Natural killer cell treated with Interleukin-12 subunit alpha and Interleukin-12 subunit beta and Interleukin-15 and Interleukin-18, amount 100 ng/mL, for 72 hours (primary cell): ENCODE data around the gene HELZ2. TPM values are rescaled to one million over a fixed set of nuclear protein-coding genes. Genes with fewer than 3 reads are reported as not detected.
"Not testable (repeated sequence)": the region's sequence is repeated elsewhere in the genome, so short reads cannot be mapped to it uniquely, and the experiment has no call there.

Experiments
- ATAC-seq, 2 donors: fragments of 150-1000 bp; cut with Tn5 transposase in 1 of 2; sonication (Bioruptor Pico), chemical (Tn5 transposase) in 1 of 2; 2 replicates each; pipeline ENCODE4 v1.10.0; 2021
- DNase-seq: peaks from one replicate; pipeline ENCODE4 v3.0.0; 2022; ENCODE audit warnings: low spot score
- H3K27ac Mint-ChIP-seq, 2 donors: 1 replicate in 1 of 2; 2 replicates in 1 of 2; pipeline ENCODE4 v1.8.0; 2022; ENCODE audit warnings: mixed read lengths in 2 of 2, mild to moderate bottlenecking in 1 of 2, moderate library complexity in 1 of 2
- H3K27me3 Mint-ChIP-seq, 2 donors: 1 replicate in 1 of 2; 2 replicates in 1 of 2; pipeline ENCODE4 v1.8.0; 2022; ENCODE audit warnings: mixed read lengths in 2 of 2
- H3K36me3 Mint-ChIP-seq: one replicate; pipeline ENCODE4 v1.8.0; 2022; ENCODE audit warnings: mixed read lengths
- H3K4me1 Mint-ChIP-seq, 2 donors: 1 replicate in 1 of 2; 2 replicates in 1 of 2; pipeline ENCODE4 v1.8.0; 2022; ENCODE audit warnings: low read depth in 2 of 2, mixed read lengths in 2 of 2, mild to moderate bottlenecking in 1 of 2
- H3K4me3 Mint-ChIP-seq: one replicate; pipeline ENCODE4 v1.8.0; 2022; ENCODE audit warnings: mixed read lengths
- H3K9me3 Mint-ChIP-seq: 2 replicates; pipeline ENCODE4 v1.8.0; 2022; ENCODE audit warnings: mixed read lengths
- total RNA-seq, 2 donors: library from RNA; stranded (reverse); gene quantifications; one replicate each; pipeline ENCODE4 v1.2.3, GENCODE V29; 2022

HELZ2 gene
- total RNA-seq, 2 donors from 2014 or later, result 19.6 to 27.6 TPM

DNA sequence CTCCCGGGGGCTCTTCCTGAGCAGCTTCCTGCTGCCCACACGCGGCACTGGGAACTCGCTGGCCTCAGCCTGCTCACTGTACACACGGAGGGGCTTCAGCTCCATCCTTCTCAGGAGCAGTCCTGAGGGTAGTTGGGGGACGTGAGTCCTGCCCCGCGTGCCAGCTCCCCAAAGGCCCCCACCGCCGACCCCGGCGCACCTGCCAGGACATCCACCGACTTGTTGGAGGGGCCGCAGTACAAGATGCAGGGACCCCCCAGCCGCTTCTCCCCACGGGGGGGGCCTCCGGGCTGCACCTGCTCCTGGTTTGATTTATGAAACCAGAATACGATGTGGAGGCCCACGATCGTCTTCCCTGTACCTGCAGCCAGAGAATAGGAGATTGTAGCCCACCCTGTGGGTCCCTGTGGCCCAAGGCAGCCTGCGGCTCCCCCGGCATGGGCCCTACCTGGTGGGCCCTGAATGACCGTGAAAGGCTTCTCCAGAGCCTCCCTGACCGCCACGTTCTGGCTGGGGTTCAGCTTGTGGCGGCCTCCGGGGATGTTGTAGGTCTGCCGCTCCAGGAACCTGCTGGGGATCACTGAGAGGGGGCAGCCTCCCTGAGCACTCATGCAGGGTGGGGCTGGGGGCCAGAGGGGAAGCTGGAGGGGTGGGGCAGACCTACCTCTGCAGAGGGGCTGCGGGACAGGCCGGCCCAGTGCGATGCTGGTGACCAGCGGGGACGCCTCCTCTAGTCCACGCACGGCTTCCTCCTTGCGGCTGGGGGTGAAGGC lies 12.2 kb downstream of the HELZ2 start:
- Mint-ChIP-seq H3K27me3 (no peaks in the 10 kb centered on the region), H3K4me3 (no peak overlapping the region), H3K9me3 (no peaks in the 10 kb centered on the region), H3K36me3 (peaks cover 5% of the 10 kb centered on the region), H3K4me1 (peaks cover under 1 to 5% of the 10 kb centered on the region in 2 donors), H3K27ac (no peak overlapping the region)
- no peak for ATAC-seq
- DNase-seq, result no peak

DNA sequence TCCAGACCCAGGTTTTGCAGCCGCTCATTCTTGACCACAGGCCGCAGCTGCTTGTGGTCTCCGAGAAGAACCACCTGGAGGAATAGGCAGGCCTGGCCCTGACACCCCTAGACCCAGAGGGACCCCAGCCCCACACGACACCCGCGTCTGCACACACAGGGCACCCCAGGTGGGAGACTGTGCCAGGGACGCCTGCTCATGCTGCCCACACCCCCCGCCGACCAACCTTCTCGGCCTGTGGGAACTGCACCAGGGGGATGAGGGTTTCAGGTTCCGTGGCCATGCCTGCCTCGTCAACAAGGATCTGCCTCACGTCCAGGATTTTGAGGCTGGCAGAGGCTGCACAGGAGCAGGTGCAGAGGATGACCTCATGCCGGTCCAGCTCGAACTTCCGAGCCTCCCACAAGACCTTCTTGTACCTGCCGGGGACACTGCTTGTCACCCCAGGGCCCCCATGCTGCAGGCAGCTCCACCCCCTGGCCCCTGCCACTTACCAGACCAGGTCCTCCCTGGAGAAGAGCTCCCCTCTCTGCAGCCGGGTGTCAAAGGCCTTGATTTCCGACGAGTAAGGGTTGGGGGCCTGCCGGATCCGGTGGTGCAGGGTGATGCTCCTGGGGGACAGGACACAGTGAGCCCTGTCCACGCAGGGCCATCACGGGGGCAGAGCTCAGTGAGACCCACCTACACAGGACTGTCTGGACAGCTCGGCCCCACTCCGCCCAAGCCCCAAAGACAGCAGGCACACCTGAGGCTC lies 13.0 kb downstream of the HELZ2 start:
- Mint-ChIP-seq H3K9me3 (no peaks in the 10 kb centered on the region), H3K27ac (no peak overlapping the region), H3K4me3 (no peak overlapping the region), H3K36me3 (peaks cover 5% of the 10 kb centered on the region), H3K27me3 (no peaks in the 10 kb centered on the region), H3K4me1 (peaks cover 0 to 5% of the 10 kb centered on the region in 2 donors)
- no peak for ATAC-seq
- no peak for DNase-seq

DNA sequence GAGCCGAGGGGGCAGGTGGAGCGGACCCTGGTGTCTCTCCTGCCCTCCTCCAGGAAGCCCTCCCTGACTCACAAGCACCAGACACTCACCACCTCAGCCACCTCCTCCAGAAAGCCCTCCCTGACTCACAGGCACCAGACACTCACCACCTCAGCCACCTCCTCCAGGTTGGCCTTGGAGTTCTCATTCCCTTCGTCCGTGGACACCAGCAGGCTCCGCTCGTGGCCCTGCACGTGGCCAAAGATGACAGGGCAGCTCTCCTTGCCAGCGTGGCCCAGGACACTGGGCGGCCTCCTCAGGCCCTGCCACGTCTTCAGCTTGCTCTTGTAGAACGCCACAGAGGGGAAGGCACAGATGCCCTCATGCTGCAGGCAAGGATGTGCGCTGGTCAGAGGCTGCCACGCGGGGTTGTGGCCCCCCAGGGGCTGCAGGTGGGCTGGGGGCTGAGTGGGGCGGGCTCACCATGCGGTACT lies 13.7 kb downstream of the HELZ2 start:
- H3K4me1 Mint-ChIP-seq, result peaks cover 0 to 5% of the 10 kb centered on the region in 2 donors
- peaks cover 5% of the 10 kb centered on the region for H3K36me3 Mint-ChIP-seq
- no peak for DNase-seq
- H3K4me3 Mint-ChIP-seq, result no peak overlapping the region
- no peaks in the 10 kb centered on the region for H3K27me3 Mint-ChIP-seq
- H3K9me3 Mint-ChIP-seq, result no peaks in the 10 kb centered on the region
- no peak overlapping the region for H3K27ac Mint-ChIP-seq
- no peak for ATAC-seq

DNA sequence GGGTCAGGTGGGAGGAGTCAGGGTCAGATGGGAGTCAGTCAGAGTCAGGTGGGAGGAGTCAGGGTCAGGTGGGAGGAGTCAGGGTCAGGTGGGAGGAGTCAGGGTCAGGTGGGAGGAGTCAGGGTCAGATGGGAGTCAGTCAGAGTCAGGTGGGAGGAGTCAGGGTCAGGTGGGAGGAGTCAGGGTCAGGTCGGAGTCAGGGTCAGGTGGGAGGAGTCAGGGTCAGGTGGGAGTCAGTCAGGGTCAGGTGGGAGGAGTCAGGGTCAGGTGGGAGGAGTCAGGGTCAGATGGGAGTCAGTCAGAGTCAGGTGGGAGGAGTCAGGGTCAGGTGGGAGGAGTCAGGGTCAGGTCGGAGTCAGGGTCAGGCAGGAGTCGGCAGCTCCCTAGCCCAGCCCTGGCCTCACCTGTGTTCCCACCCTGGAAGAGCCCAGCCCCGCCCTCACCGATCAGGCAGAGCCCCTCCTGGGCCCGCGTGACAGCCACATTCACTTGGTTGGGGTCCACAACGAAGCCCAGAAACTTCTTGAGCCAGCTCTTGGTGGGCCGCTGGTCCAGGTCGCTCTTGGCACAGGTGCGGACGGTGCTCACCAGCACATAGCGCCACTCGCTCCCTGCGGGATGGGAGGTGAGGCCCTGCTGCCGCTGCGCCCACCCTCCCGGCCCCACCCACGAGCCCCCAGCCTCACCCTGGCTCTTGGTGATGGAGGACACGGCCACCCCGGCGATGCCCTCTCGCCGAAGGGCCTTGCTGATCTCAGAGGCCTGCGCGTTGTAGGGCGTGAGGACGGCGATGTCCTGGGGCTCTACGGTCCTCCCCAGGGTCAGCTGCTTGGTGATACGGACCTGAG lies 14.3 kb downstream of the HELZ2 start:
- H3K9me3 Mint-ChIP-seq, ATAC-seq, DNase-seq, H3K27me3 Mint-ChIP-seq, H3K4me1 Mint-ChIP-seq, H3K4me3 Mint-ChIP-seq, H3K27ac Mint-ChIP-seq, H3K36me3 Mint-ChIP-seq: not testable (repeated sequence)

DNA sequence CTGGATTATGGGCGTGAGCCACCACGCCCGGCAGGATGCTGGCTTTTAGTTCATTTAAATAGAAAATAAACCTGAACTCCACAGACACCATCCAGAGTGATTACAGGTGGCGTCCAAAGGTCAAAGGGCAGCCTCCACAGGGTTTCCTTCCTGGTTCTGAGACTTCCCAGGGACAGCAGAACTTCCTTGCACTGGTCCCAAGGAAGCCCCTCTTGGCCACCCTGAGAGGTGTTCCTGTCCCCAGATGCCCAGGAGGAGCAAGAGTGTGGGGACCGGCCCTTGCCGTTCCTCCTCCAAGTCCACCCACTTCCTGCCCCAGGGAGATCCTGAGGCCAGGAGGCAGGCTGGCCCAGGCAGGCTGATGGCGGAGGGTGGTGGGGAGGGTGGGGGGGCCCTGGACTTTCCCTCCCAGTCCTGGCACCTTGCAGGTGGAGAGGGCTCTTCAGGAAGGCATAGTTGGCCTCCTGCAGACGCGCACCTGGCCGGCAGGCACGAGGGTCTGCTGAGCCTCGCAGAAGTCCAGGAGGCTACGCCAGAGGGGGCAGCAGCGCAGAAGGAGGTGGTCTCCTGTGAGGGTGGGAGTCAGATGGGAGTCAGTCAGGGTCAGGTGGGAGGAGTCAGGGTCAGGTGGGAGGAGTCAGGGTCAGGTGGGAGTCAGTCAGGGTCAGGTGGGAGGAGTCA lies 15.1 kb downstream of the HELZ2 start:
- no peak for ATAC-seq

DNA sequence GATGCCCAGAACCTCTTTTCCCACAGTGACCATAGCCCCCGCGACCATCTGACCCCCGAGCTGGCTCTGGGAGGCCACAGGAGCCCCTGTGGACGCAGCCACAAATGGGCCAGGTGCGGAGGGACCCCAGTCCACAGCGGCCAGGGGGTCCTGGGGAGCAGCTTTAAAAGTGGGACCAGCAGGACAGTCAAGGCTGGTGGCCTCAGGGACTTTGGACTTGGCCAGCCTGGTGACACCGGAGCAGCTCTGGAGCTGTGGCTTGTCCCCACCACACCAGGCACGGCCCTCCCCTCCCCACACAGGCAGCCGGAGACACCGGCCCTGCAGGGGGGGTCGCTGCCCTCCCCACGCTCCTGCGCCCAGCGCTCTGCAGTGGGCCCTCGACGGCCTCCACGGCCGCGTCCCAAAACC lies 16.6 kb downstream of the HELZ2 start:
- H3K4me3 Mint-ChIP-seq, result no peak overlapping the region
- no peak overlapping the region for H3K27ac Mint-ChIP-seq
- ATAC-seq (no peak), DNase-seq (no peak)
- peaks cover 5% of the 10 kb centered on the region for H3K36me3 Mint-ChIP-seq
- H3K4me1 Mint-ChIP-seq, result peaks cover 5 to 12% of the 10 kb centered on the region in 2 donors
- no peaks in the 10 kb centered on the region for H3K9me3 Mint-ChIP-seq
- H3K27me3 Mint-ChIP-seq, result no peaks in the 10 kb centered on the region

More for the DNA sequence above, 15.1 kb downstream of the HELZ2 start:
- Mint-ChIP-seq H3K36me3 (peaks cover 5% of the 10 kb centered on the region), H3K9me3 (no peaks in the 10 kb centered on the region), H3K4me1 (peaks cover 0 to 5% of the 10 kb centered on the region in 2 donors), H3K4me3 (no peak overlapping the region), H3K27me3 (no peaks in the 10 kb centered on the region), H3K27ac (no peak overlapping the region)
- no peak for DNase-seq

DNA sequence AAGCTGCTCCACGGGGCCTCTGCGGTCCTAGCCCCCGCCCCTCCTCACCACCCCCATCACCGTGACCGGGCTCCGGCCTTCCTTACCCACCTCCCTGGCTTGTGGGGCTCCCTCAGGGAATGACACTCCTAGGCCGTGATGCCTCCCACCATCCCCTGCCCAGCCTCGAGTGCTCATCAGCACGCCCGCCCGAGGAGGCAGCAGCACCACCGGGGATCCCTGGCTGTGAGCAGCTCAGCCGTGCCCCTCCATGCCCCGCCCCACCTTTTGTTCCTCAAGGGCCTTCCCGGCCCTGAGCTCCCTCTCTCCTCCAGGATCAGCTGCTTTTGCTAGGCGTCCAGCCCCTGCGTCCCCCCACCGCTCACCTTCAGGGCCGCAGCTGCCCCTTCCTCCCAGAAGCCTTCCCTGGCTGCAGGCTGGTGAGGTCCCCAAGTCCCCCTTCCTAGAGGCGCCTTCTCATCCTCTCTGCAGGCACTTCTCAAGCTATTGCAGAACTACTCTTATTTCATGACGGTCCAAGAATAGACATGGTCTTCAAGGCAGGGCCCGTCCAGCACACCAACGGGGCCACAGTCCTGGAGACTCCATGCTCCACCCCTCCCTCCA lies 17.1 kb downstream of the HELZ2 start:
- H3K27me3 Mint-ChIP-seq, result no peaks in the 10 kb centered on the region
- no peak for DNase-seq
- H3K4me3 Mint-ChIP-seq, result no peak overlapping the region
- H3K9me3 Mint-ChIP-seq, result no peaks in the 10 kb centered on the region
- H3K36me3 Mint-ChIP-seq, result peaks cover 5% of the 10 kb centered on the region
- peaks cover 6 to 12% of the 10 kb centered on the region in 2 donors for H3K4me1 Mint-ChIP-seq
- no peak for ATAC-seq
- H3K27ac Mint-ChIP-seq, result no peak overlapping the region

DNA sequence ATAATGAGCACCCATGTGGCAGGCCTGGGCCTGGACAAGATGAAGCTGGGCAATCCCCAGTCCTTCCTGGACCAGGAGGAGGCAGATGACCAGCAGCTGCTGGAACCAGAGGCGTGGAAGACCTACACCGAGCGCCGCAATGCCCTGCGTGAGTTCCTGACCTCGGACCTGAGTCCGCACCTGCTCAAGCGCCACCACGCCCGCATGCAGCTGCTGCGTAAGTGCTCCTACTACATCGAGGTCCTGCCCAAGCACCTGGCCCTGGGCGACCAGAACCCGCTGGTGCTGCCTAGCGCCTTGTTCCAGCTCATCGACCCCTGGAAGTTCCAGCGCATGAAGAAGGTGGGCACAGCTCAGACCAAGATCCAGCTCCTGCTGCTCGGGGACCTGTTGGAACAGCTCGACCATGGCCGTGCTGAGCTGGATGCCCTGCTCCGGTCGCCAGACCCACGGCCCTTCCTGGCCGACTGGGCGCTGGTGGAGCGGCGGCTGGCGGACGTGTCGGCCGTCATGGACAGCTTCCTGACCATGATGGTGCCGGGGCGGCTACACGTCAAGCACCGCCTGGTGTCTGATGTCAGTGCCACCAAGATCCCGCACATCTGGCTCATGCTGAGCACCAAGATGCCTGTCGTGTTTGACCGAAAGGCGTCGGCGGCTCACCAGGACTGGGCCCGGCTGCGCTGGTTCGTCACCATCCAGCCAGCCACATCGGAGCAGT lies 18.2 kb downstream of the HELZ2 start:
- no peak overlapping the region for H3K4me3 Mint-ChIP-seq
- peaks cover 6 to 12% of the 10 kb centered on the region in 2 donors for H3K4me1 Mint-ChIP-seq
- H3K27ac Mint-ChIP-seq, result no peak overlapping the region
- ATAC-seq (no peak), DNase-seq (no peak)
- H3K36me3 Mint-ChIP-seq, result peaks cover 5% of the 10 kb centered on the region
- no peaks in the 10 kb centered on the region for H3K9me3 Mint-ChIP-seq
- no peaks in the 10 kb centered on the region for H3K27me3 Mint-ChIP-seq

DNA sequence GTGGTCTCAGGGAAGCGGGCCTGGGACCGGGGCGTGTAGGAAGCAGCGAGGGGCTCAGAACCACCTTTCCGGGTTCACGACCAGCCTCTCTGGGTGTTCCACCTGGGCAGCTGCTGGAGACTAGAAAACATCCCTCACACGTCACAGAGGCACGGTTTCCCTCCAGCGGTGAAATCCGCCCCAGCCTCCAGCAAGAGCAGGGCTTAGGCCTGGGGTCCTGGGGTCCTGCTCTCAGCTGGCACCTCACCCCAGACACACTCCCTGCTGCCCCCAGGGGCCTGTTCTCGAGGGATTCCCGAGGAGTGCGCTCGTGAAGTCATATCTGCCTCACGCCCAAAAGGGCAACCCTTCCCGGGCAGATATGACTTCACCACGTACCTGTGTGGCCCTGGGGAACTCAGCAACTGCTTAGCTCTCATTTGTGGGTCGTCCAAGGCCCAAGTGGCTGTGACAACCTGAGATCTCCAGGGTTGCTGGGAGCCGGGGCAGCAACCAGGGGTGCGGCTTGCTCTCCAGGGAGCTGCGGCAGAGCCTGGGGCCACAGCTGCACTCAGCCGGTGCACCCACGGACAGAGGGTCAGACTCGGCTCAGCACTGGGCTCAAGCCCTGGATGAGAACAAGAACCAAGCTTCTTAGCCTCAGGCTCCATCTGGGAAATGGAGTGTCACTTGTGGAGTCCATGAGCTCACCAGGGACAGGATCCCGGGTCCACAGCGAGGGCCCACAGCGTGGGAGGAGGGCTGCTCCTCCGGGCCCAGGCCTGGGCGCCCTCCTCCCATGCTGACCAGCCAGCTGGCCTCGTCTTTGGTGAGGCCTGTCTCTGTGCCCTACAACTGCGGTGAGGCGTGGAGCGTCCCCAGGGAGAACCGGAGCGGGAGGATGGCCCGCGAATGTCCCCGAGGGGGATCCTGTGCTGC lies 19.4 kb downstream of the HELZ2 start:
- H3K27me3 Mint-ChIP-seq, result no peaks in the 10 kb centered on the region
- no peak for ATAC-seq
- DNase-seq, result no peak
- H3K9me3 Mint-ChIP-seq, result no peaks in the 10 kb centered on the region
- H3K4me1 Mint-ChIP-seq, result peaks cover 6 to 10% of the 10 kb centered on the region in 2 donors
- no peaks in the 10 kb centered on the region for H3K36me3 Mint-ChIP-seq
- no peak overlapping the region for H3K4me3 Mint-ChIP-seq
- no peak overlapping the region for H3K27ac Mint-ChIP-seq

DNA sequence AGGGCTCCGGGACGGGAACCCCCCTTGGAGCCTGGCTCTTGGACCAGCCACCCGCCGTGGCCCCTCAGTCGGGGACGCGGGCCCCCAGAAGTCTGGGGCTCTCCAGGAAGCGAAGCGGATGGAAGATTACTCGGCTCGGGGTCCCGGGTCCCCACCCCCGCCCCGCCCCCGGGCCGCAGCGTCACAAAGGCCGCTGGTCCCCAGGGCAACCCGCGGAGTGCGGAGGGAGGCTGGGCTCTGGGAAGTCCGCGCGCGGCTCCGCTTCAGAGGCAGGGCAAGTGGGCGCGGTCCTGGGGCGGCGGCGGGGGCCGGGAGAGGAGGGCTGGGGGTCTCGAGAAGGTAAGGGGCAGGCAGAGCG lies 20.1 kb downstream of the HELZ2 start, which contains the start of gene FNDC11:
FNDC11 (plus strand) TSS at position 227 of the 358 bp plus-strand sequence. CDS start 1,505 bp downstream, outside the sequence.
- no peaks in the 10 kb centered on the region for H3K36me3 Mint-ChIP-seq
- peak within 1 kb of the TSS; percentile 17 to 51 for H3K27ac Mint-ChIP-seq
- H3K9me3 Mint-ChIP-seq, result no peaks in the 10 kb centered on the region
- H3K4me3 Mint-ChIP-seq, result peak within 1 kb of the TSS; percentile 41
- ATAC-seq (peak; percentile 27 to 58), DNase-seq (no peak)
- peaks cover 6 to 10% of the 10 kb centered on the region in 2 donors for H3K4me1 Mint-ChIP-seq
- H3K27me3 Mint-ChIP-seq, result peaks cover 0 to 4% of the 10 kb centered on the region in 2 donors

DNA sequence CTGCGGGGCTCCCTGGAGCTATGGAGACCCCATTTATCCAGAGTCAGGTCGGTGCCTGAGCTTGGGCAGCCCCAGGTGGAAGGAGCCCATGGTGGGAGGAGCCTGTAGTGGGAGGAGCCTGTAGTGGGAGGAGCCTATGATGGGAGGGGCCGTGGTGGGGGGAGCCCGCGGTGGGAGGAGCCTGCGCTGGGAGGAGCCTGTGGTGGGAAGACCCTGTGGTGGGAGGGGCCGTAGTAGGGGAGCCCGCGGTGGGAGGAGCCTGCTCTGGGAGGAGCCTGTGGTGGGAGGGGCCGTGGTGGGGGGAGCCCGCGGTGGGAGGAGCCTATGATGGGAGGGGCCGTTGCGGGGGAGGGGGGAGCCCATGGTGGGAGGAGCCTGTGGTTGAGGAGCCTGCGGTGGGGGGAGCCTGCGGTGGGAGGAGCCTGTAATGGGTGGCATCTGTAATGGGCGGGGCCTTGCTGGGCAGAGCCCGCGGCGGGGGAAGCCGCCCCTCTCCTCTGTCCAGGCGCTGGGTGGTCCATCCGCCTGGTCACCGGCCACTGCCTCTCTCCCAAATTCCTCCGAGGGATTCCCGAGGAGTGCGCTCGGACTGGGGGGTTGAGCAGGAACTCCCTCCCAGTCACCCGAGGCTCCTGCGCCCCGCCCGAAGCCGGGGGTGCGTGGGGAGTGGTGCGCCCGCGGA lies 20.6 kb downstream of the HELZ2 start:
- peak; percentile 90 to 93 for ATAC-seq

More for the DNA sequence above, 20.6 kb downstream of the HELZ2 start:
- H3K36me3 Mint-ChIP-seq, result no peaks in the 10 kb centered on the region
- H3K4me1 Mint-ChIP-seq, result peaks cover 6 to 10% of the 10 kb centered on the region in 2 donors
- peak overlapping the region; percentile 17 to 51 for H3K27ac Mint-ChIP-seq
- H3K9me3 Mint-ChIP-seq, result no peaks in the 10 kb centered on the region
- H3K4me3 Mint-ChIP-seq, result peak overlapping the region; percentile 41
- DNase-seq, result peak; percentile 89
- peaks cover 0 to 7% of the 10 kb centered on the region in 2 donors for H3K27me3 Mint-ChIP-seq
